H9 (cell line): ENCODE results near the gene PRKRA. TPM values are rescaled to one million over a fixed set of nuclear protein-coding genes. Genes with fewer than 3 reads are reported as not detected.

Experiments
- DNase-seq: peaks from one replicate; pipeline ENCODE4 v3.0.0-alpha.2; 2017
- H2AFZ ChIP-seq: one replicate; pipeline ENCODE4 v1.6.1; 2013; ENCODE audit warnings: mild to moderate bottlenecking, low read length, control low read depth, moderate library complexity
- H2AK5ac ChIP-seq: 2 replicates; pipeline ENCODE4 v1.6.1; 2013; ENCODE audit warnings: low read length, control low read depth, mixed read lengths; ENCODE audit not compliant: insufficient read length
- H2BK120ac ChIP-seq: one replicate; pipeline ENCODE4 v1.6.1; 2013; ENCODE audit warnings: low read depth, mild to moderate bottlenecking, low read length, control low read depth, inconsistent platforms; ENCODE audit not compliant: poor library complexity, severe bottlenecking
- H2BK12ac ChIP-seq: 2 replicates; pipeline ENCODE4 v1.6.1; 2013; ENCODE audit warnings: low read length, control low read depth, mixed read lengths, low read depth; ENCODE audit not compliant: insufficient read length
- H2BK15ac ChIP-seq: 2 replicates; pipeline ENCODE4 v1.6.1; 2013; ENCODE audit warnings: low read depth, low read length, control low read depth
- H2BK20ac ChIP-seq: one replicate; pipeline ENCODE4 v1.6.1; 2013; ENCODE audit warnings: low read depth, mild to moderate bottlenecking, low read length, control low read depth, inconsistent platforms; ENCODE audit not compliant: poor library complexity, severe bottlenecking
- H2BK5ac ChIP-seq: 2 replicates; pipeline ENCODE4 v1.6.1; 2013; ENCODE audit warnings: low read length, control low read depth, mixed read lengths; ENCODE audit not compliant: insufficient read length
- H3K14ac ChIP-seq: 2 replicates; pipeline ENCODE4 v1.6.1; 2013; ENCODE audit warnings: low read length, control low read depth; ENCODE audit not compliant: insufficient read depth
- H3K18ac ChIP-seq: 2 replicates; pipeline ENCODE4 v1.6.1; 2013; ENCODE audit warnings: low read depth, mild to moderate bottlenecking, mixed read lengths, low read length, control low read depth; ENCODE audit not compliant: insufficient read length
- H3K23ac ChIP-seq: 2 replicates; pipeline ENCODE4 v1.6.1; 2013; ENCODE audit warnings: low read length, control low read depth, mixed read lengths, low read depth; ENCODE audit not compliant: insufficient read length
- H3K23me2 ChIP-seq: 2 replicates; pipeline ENCODE4 v1.6.1; 2013; ENCODE audit warnings: low read depth, mild to moderate bottlenecking, mixed read lengths, low read length, control low read depth; ENCODE audit not compliant: insufficient read length, poor library complexity, severe bottlenecking
- H3K27ac ChIP-seq: 2 replicates; pipeline ENCODE4 v1.5.1; 2013; ENCODE audit warnings: low read length, control low read depth, mixed read lengths, low read depth; ENCODE audit not compliant: insufficient read length
- H3K27me3 ChIP-seq: 2 replicates; pipeline ENCODE4 v1.6.1; 2013; ENCODE audit warnings: low read length, control low read depth, inconsistent platforms; ENCODE audit not compliant: insufficient read depth
- H3K4ac ChIP-seq: 2 replicates; pipeline ENCODE4 v1.6.1; 2013; ENCODE audit warnings: low read depth, mild to moderate bottlenecking, control low read depth, inconsistent platforms, low read length, moderate library complexity
- H3K4me1 ChIP-seq: 2 replicates; pipeline ENCODE4 v1.6.1; 2013; ENCODE audit warnings: low read length, control low read depth, inconsistent platforms; ENCODE audit not compliant: insufficient read depth
- H3K4me2 ChIP-seq: 2 replicates; pipeline ENCODE4 v1.6.1; 2013; ENCODE audit warnings: low read length, control low read depth, mixed read lengths; ENCODE audit not compliant: insufficient read length, insufficient read depth
- H3K56ac ChIP-seq: 2 replicates; pipeline ENCODE4 v1.6.1; 2013; ENCODE audit warnings: low read depth, mild to moderate bottlenecking, mixed read lengths, low read length, control low read depth; ENCODE audit not compliant: insufficient read length
- H3K79me1 ChIP-seq: 2 replicates; pipeline ENCODE4 v1.6.1; 2013; ENCODE audit warnings: low read depth, mild to moderate bottlenecking, moderate library complexity, low read length, control low read depth, inconsistent platforms; ENCODE audit not compliant: insufficient read depth, poor library complexity, severe bottlenecking
- H3K79me2 ChIP-seq: 2 replicates; pipeline ENCODE4 v1.6.1; 2013; ENCODE audit warnings: low read length, control low read depth, inconsistent platforms; ENCODE audit not compliant: insufficient read depth
- H3K9ac ChIP-seq: 2 replicates; pipeline ENCODE4 v1.6.1; 2013; ENCODE audit warnings: low read length, control low read depth, mixed read lengths; ENCODE audit not compliant: insufficient read length; ENCODE audit errors: extremely low read depth
- H3K9me3 ChIP-seq: one replicate; pipeline ENCODE4 v1.6.1; 2013; ENCODE audit warnings: low read depth, low read length, inconsistent platforms; ENCODE audit not compliant: control insufficient read depth
- H3T11ph ChIP-seq: one replicate; pipeline ENCODE4 v1.6.1; 2013; ENCODE audit warnings: mild to moderate bottlenecking, low read length, control low read depth, inconsistent platforms
- H4K20me1 ChIP-seq: one replicate; pipeline ENCODE4 v1.6.1; 2013; ENCODE audit not compliant: control insufficient read depth, insufficient read length, insufficient read depth
- H4K5ac ChIP-seq: 2 replicates; pipeline ENCODE4 v1.6.1; 2013; ENCODE audit warnings: low read depth, mild to moderate bottlenecking, mixed read lengths, low read length, control low read depth; ENCODE audit not compliant: insufficient read length
- H4K8ac ChIP-seq: replicated peaks from 2 replicates; pipeline ENCODE4 v1.6.1; 2013; ENCODE audit warnings: low read length, control low read depth, mixed read lengths, low read depth; ENCODE audit not compliant: insufficient read length
- H4K91ac ChIP-seq: 2 replicates; pipeline ENCODE4 v1.6.1; 2013; ENCODE audit warnings: low read depth, mild to moderate bottlenecking, moderate library complexity, mixed read lengths, low read length, control low read depth; ENCODE audit not compliant: insufficient read length
- H3K27ac Mint-ChIP-seq, 3 experiments: 2 replicates in 2 of 3; 3 replicates in 1 of 3; pipeline ENCODE4 v1.8.0; 2020 to 2021; ENCODE audit warnings: mixed read lengths in 3 of 3, mild to moderate bottlenecking in 1 of 3, moderate library complexity in 1 of 3
- H3K27me3 Mint-ChIP-seq: 2 replicates; pipeline ENCODE4 v1.8.0; 2021; ENCODE audit warnings: low read depth, mild to moderate bottlenecking, moderate library complexity, mixed read lengths
- H3K36me3 Mint-ChIP-seq, 3 experiments: 2 replicates in 2 of 3; 3 replicates in 1 of 3; pipeline ENCODE4 v1.8.0; 2020 to 2021; ENCODE audit warnings: low read depth in 3 of 3, mixed read lengths in 3 of 3; ENCODE audit not compliant: insufficient read depth in 1 of 3
- H3K4me1 Mint-ChIP-seq, 2 experiments: 2 replicates each; pipeline ENCODE4 v1.8.0; 2020; ENCODE audit warnings: mixed read lengths in 2 of 2
- H3K4me3 Mint-ChIP-seq, 2 experiments: 2 replicates in 1 of 2; 3 replicates in 1 of 2; pipeline ENCODE4 v1.8.0; 2020 to 2021; ENCODE audit warnings: mild to moderate bottlenecking in 2 of 2, mixed read lengths in 2 of 2, moderate library complexity in 1 of 2
- H3K9me3 Mint-ChIP-seq, 2 experiments: 2 replicates in 1 of 2; 3 replicates in 1 of 2; pipeline ENCODE4 v1.8.0; 2020; ENCODE audit warnings: mild to moderate bottlenecking in 2 of 2, mixed read lengths in 2 of 2, moderate library complexity in 1 of 2
- CTCF ChIP-seq: fragments of 200-600 bp; sonication (generic); conservative IDR thresholded peaks from 3 replicates; pipeline ENCODE4 v1.8.0; 2021; ENCODE audit warnings: antibody characterized with exemption, mild to moderate bottlenecking
- WGBS: extraction: QIAGEN DNeasy Blood & Tissue Kit; methylation state at CpG from one replicate; pipeline ENCODE4 v1.1.7; 2013; ENCODE audit warnings: missing lambda C conversion rate, low lambda C conversion rate, mixed read lengths; ENCODE audit not compliant: insufficient read length; ENCODE audit errors: extremely low coverage; 5-methylcytosine and 5-hydroxymethylcytosine counted together
- long read RNA-seq: library from polyadenylated mRNA; unstranded; transcript quantifications from one replicate; pipeline ENCODE4 v2.0.0, GENCODE V29; 2020
- total RNA-seq: library from RNA; stranded (reverse); gene quantifications from 2 replicates; pipeline ENCODE4 v1.2.1, GENCODE V29; 2021

Gene PRKRA
- 60.1 and 61.5 TPM in 2 replicates for total RNA-seq
- long read RNA-seq, transcript PRKRA-203 (7 exons, 1,344 nt), result minor isoform, 13 of 420 reads
- long read RNA-seq, transcript PRKRA-201 (8 exons, 1,826 nt), result major isoform, 341 of 420 reads
- long read RNA-seq, transcript PRKRA-202 (9 exons, 1,616 nt), result minor isoform, 7 of 420 reads
- long read RNA-seq, partial matches to known transcripts, result 11 of 420 reads
- long read RNA-seq, other reads (novel, unspliced or antisense), result 47 of 420 reads

GRCh38 chr2:178450774-178451525, at the start of gene PRKRA, which contains the start of gene PJVK:
Gene PRKRA (minus strand): TSS chr2:178451175. CDS start chr2:178451030, 145 bp downstream.
Gene PJVK (plus strand): TSS chr2:178451378. CDS start chr2:178453410, 2,032 bp downstream.
- Histone ChIP-seq H3K4me2 (peak within 1 kb of the TSS; percentile 98), H2AK5ac (no peak within 1 kb of the TSS), H3K27ac (peak within 1 kb of the TSS; percentile 72), H3K14ac (peak within 1 kb of the TSS; percentile 99), H3K4me1 (no peaks in the 10 kb centered on the region), H2BK20ac (no peak within 1 kb of the TSS), H3K27me3 (no peaks in the 10 kb centered on the region), H3K18ac (peak within 1 kb of the TSS; percentile 98), H3K23me2 (peaks cover 9% of the 10 kb centered on the region), H3K9ac (peak within 1 kb of the TSS; percentile 91), H2AFZ (no peak within 1 kb of the TSS), H2BK120ac (peak within 1 kb of the TSS; percentile 14), H4K20me1 (no peaks in the 10 kb centered on the region), H3K23ac (no peak within 1 kb of the TSS), H2BK5ac (peak within 1 kb of the TSS; percentile 2), H3K79me1 (no peaks in the 10 kb centered on the region), H3K9me3 (no peaks in the 10 kb centered on the region), H3K79me2 (peaks cover 6% of the 10 kb centered on the region; the same call in 1 of the 2 replicates), H4K8ac (peak within 1 kb of the TSS; percentile 34), H2BK15ac (no peak within 1 kb of the TSS), H3K56ac (no peak within 1 kb of the TSS), H3T11ph (no peak within 1 kb of the TSS), H4K91ac (peak within 1 kb of the TSS; percentile 64), H4K5ac (peak within 1 kb of the TSS; percentile 21), H2BK12ac (no peak within 1 kb of the TSS), H3K4ac (peak within 1 kb of the TSS; percentile 8; the same call in 1 of the 2 replicates)
- Mint-ChIP-seq H3K4me3 (peak within 1 kb of the TSS; percentile 83 to 90), H3K9me3 (no peaks in the 10 kb centered on the region), H3K4me1 (peaks cover 19 to 22% of the 10 kb centered on the region in 2 experiments), H3K27me3 (no peaks in the 10 kb centered on the region), H3K36me3 (peaks cover 14 to 32% (median 27%) of the 10 kb centered on the region in 3 experiments; a peak in 5 of 7 replicates), H3K27ac (peak within 1 kb of the TSS; percentile 99 to 100 (median 100))
- no peak for TF ChIP-seq CTCF
- peak; percentile 97 for DNase-seq
- WGBS, result no CpG with 5 or more reads among the region's 76 CpGs
